Right lung (tissue), 5 donors: ENCODE data around the gene IPPK. TPM values are rescaled to one million over a fixed set of nuclear protein-coding genes. Genes with fewer than 3 reads are reported as not detected.
"Not testable (repeated sequence)": the region's sequence is repeated elsewhere in the genome, so short reads cannot be mapped to it uniquely, and the experiment has no call there.

ENCODE experiments used
- DNase-seq, 2 donors: peaks; one replicate each; pipeline ENCODE4 v3.0.0-alpha.2; 2013
- polyA plus RNA-seq, 5 donors: library from polyadenylated mRNA; unstranded; fragments of 120-200 nt; gene quantifications; one replicate each; pipeline versions ENCODE4 v1.2.1 to v1.2.3, GENCODE V29; 2013; ENCODE audit warnings: inconsistent platforms in 1 of 5, low replicate concordance in 1 of 5; ENCODE audit not compliant: insufficient read length in 5 of 5, insufficient read depth in 1 of 5

The IPPK gene
- polyA plus RNA-seq, 5 donors: 8.8 to 10.8 (median 9.5) TPM

GRCh38 chr9:92599938-92600461 lies 69.9 kb downstream of the IPPK start:
- DNase-seq: no peak

- DNase-seq: no peak
Observed at GRCh38 chr9:92598382-92598781, 71.5 kb downstream of the IPPK start.

- DNase-seq: no peak
Observed at GRCh38 chr9:92595930-92596329, 74.0 kb downstream of the IPPK start.

- DNase-seq: not testable (repeated sequence)
Observed at GRCh38 chr9:92595075-92595474, 74.9 kb downstream of the IPPK start.

DNA sequence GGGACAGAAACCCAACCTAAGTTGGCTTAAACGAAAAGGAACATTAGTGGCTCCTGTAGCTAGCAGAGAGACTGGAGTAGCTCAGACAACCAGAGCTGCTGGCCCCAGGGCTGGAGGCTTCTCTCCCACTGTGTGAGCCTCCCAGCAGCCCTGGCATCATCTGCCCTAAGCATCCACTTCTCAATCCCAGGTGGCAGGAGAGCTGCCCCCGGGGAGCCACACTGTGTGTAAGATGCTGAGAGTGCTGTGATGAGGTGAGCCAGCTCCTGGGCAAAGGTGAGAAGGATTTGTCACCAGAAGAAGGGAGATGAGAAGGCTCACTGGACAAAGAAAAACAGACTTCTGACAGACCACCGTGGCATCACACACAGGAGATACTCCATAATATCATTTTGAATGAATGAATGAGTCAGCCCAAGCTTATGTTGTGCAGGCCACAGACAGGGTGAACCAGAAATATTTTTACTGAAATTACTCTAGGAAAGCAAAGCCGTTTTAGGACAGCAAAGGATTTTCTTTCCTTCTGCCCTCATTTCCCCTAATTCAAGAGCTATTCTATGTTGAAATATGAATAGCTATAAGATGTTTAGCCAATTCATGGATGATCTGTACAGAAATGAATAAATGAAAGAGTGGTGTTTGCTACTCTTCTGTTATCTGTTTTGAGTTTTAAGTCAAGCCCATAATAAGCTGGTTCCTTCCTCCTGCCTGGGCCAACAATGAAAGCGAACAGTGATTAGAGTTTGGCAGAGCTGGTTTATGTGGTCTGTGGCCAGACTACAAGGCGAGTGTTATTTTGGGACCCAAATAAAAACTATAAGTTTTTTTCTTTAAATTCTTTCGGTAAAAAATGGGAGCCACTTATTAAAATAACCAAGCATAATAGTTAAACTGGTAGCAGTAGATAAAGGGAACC lies 76.7 kb downstream of the IPPK start:
- no peak for DNase-seq

DNA sequence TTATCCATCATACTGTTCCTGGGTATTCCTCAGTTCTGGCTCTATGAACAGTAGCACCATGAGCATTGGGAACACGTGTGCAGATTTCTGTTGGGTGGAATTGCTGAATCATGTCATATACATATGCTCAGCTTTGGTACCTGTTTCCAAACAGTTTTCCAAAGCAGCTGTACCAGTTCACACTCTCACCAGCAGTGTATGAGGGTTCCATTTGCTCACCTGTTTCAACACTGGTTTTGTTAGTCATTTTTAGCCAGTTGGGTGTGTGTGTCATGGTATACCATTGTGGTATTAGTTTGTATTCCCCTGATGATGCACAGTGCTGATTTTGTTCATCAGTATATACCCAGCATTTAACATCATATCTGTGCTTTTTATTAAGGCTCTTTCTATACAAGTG lies 77.4 kb downstream of the IPPK start:
- no peak for DNase-seq

- DNase-seq: peak; percentile 87 to 92
Observed at GRCh38 chr9:92590377-92590776, 79.6 kb downstream of the IPPK start.

GRCh38 chr9:92589923-92590322 lies 80.0 kb downstream of the IPPK start:
- DNase-seq: no peak

DNA sequence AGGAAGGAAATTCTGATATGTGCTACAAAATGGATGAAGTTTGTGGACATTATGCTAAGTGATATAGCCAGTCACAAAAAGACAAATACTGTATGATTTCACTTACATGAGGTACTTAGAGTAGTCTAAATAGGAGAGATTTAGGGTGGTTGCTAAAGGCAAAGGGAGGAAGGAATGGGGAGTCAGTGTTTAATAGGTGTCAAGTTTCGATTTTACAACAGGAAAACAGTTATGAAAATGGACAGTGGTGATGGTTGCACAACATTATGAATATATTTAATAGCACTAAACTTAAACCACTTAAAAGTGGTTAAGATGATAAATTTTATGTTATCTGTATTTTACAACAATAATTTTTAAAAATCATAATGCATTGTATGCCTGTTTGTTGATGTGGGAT lies 93.8 kb downstream of the IPPK start:
- DNase-seq: no peak

GRCh38 chr9:92573612-92574011 lies 96.3 kb downstream of the IPPK start:
- DNase-seq: not testable (repeated sequence)

DNA sequence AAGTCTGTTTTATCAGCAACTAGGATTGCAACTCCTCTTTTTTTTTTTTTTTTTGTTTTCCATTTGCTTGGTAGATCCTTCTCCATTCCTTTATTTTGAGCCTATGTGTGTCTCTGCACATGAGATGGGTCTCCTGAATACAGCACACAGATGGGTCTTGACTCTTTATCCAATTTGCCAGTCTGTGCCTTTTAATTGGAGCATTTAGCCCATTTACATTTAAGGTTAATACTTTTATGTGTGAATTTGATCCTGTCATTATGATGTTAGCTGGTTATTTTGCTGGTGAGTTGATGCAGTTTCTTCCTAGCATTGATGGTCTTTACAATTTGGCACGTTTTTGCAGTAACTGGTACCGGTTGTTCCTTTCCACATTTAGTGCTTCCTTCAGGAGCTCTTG lies 98.1 kb downstream of the IPPK start:
- not testable (repeated sequence) for DNase-seq

- DNase-seq: no peak
Observed at GRCh38 chr9:92564982-92565381, 104.9 kb downstream of the IPPK start.

DNA sequence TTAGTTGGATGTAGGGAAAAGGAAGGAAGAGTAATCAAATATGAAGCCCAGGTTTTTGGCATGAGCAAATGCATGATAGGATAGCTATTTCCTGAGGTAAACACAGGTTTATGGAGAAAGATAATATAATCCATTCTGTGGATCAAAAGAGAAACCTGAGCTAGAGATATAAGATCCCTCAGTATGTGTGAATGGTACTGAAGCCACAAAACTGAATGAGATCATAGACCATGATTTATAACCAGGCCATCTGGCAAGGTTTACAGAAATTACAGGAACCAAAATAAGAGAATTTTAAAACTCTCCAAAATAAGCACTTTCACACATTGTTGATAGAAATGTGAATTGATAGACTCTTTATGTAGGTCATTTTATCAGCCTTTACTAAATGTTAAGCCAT lies 105.4 kb downstream of the IPPK start:
- no peak for DNase-seq

Other genes with a start within 250 kb of the IPPK start
- 1 to 10 TPM in 4 of 5 donors, under 1 TPM in 1; 0.85 to 1.4 (median 1.2) TPM for gene OMD, start 245.7 kb downstream of the IPPK start, polyA plus RNA-seq
- 10 to 100 TPM in 1 of 5 donors, 1 to 10 TPM in 4; 5.8 to 13.9 (median 7.4) TPM for gene ASPN, start 187.6 kb downstream of the IPPK start, polyA plus RNA-seq
- gene ECM2, start 134.1 kb downstream of the IPPK start, polyA plus RNA-seq: 10 to 100 TPM; 35.4 to 62.1 (median 47.5) TPM
- 10 to 100 TPM; 23.2 to 27.0 (median 25.4) TPM for gene BICD2, start 94.7 kb upstream of the IPPK start, polyA plus RNA-seq
- gene ZNF484, start 207.9 kb upstream of the IPPK start, polyA plus RNA-seq: 10 to 100 TPM in 4 of 5 donors, 1 to 10 TPM in 1; 7.7 to 12.9 (median 11.8) TPM